ENCODE measurements around the gene PTPRD. TPM values are rescaled to one million over a fixed set of nuclear protein-coding genes. Genes with fewer than 3 reads are reported as not detected.

PTPRD gene
- total RNA-seq, 4 donors from 2014 or later, result 0.78 to 11.7 (median 1.6) TPM

DNA sequence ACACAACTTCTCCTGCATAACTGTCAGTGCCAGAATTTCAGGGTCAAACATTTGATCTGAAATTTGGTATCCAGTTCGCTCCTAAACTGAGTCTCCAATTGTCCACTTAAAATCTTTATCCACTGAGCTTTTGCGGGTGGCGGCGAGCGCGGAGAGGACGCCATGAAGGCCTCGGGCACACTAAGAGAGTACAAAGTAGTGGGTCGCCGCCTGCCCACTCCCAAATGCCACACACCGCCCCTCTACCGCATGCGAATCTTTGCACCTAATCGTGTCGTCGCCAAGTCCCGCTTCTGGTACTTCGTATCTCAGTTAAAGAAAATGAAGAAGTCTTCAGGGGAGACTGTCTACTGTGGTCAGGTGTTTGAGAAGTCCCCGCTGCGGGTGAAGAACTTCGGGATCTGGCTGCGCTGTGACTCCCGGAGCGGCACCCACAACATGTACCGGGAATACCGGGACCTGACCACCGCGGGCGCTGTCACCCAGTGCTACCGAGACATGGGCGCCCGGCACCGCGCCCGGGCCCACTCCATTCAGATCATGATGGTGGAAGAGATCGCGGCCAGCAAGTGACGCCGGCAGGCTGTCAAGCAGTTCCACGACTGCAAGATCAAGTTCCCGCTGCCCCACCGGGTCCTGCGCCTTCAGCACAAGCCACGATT, 1899.5 kb downstream of the PTPRD start:
- DNase-seq (no peak), ATAC-seq (no peak)
- H3K36me3 ChIP-seq, result no peaks in the 10 kb centered on the region
- no peaks in the 10 kb centered on the region for H3K27me3 ChIP-seq
- no peaks in the 10 kb centered on the region for H3K9me3 ChIP-seq
- H3K4me3 ChIP-seq, result no peak overlapping the region
- in situ Hi-C loops (cut with MboI; ENCODE audit: low sequenced_read_pairs in 4 of 4) (no loop called here), intact Hi-C loops (cut with DNase I; ENCODE audit: low total_unique reads) (no loop called here)
- no peaks in the 10 kb centered on the region for H3K4me1 ChIP-seq
- no peak overlapping the region for H3K27ac ChIP-seq
- TF ChIP-seq, protein P1, sequence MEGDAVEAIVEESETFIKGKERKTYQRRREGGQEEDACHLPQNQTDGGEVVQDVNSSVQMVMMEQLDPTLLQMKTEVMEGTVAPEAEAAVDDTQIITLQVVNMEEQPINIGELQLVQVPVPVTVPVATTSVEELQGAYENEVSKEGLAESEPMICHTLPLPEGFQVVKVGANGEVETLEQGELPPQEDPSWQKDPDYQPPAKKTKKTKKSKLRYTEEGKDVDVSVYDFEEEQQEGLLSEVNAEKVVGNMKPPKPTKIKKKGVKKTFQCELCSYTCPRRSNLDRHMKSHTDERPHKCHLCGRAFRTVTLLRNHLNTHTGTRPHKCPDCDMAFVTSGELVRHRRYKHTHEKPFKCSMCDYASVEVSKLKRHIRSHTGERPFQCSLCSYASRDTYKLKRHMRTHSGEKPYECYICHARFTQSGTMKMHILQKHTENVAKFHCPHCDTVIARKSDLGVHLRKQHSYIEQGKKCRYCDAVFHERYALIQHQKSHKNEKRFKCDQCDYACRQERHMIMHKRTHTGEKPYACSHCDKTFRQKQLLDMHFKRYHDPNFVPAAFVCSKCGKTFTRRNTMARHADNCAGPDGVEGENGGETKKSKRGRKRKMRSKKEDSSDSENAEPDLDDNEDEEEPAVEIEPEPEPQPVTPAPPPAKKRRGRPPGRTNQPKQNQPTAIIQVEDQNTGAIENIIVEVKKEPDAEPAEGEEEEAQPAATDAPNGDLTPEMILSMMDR (IDR thresholded peaks at IDR 0.05 in 4 of 5, conservative IDR thresholded peaks at IDR 0.05 in 1 of 5), result no peak

DNA sequence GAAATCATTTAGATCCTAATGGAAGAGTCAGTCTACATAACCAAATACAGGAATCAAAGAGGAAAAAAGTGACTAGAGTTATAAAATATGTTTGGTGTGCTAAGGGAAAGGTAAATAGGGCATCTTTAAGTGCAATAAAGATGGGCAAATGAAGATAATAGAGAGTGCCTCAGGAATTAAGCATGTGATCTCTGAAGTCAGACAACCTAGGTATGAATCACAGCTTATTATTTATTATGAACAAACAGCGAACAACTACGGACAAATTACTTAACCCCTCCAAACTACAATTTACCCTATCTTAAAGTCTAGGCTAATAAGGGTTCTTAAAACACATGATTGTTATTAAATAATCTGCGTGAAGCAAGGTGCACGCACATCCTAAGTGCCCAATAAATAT, 1903.1 kb downstream of the PTPRD start:
- no peaks in the 10 kb centered on the region for H3K9me3 ChIP-seq
- H3K4me1 ChIP-seq, result no peaks in the 10 kb centered on the region
- intact Hi-C loops (cut with DNase I; ENCODE audit: low total_unique reads), result no loop called here
- H3K27me3 ChIP-seq, result no peaks in the 10 kb centered on the region
- no peak overlapping the region for H3K27ac ChIP-seq
- no peak for ATAC-seq
- no peaks in the 10 kb centered on the region for H3K36me3 ChIP-seq
- H3K4me3 ChIP-seq, result no peak overlapping the region
- TF ChIP-seq, protein P1 (IDR thresholded peaks at IDR 0.05 in 4 of 5, conservative IDR thresholded peaks at IDR 0.05 in 1 of 5), result no peak
- no peak for TF ChIP-seq POLR2A (IDR thresholded peaks at IDR 0.05)
- in situ Hi-C loops (cut with MboI; ENCODE audit: low sequenced_read_pairs in 4 of 4), result no loop called here
- DNase-seq, result no peak

DNA sequence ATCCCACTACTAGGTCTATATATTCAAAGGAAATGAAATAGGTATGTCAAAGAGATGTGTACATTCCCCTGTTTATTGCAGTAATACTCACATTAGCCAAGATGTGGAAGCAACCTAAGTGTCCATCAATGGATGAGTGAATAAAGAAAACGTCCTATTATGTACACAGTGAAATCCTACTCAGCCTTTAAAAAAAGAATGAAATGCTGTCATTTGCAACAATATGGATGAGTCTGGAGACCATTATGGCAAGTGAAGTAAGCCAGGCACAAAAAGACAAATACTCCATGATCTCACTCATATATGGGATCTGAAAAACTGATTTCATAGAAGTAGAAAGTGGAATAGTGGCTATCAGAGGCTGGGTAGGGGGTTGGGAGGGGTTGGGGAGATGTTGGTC, 1904.1 kb downstream of the PTPRD start:
- Histone ChIP-seq H3K36me3 (no peaks in the 10 kb centered on the region), H3K9me3 (no peaks in the 10 kb centered on the region), H3K27me3 (no peaks in the 10 kb centered on the region), H3K4me1 (no peaks in the 10 kb centered on the region), H3K4me3 (no peak overlapping the region), H3K27ac (no peak overlapping the region)
- TF ChIP-seq POLR2A (IDR thresholded peaks at IDR 0.05), result no peak
- TF ChIP-seq, protein P1 (IDR thresholded peaks at IDR 0.05 in 4 of 5, conservative IDR thresholded peaks at IDR 0.05 in 1 of 5), result no peak
- no peak for ATAC-seq
- in situ Hi-C loops (cut with MboI; ENCODE audit: low sequenced_read_pairs in 4 of 4) (no loop called here), intact Hi-C loops (cut with DNase I; ENCODE audit: low total_unique reads) (no loop called here)
- DNase-seq, result no peak

DNA sequence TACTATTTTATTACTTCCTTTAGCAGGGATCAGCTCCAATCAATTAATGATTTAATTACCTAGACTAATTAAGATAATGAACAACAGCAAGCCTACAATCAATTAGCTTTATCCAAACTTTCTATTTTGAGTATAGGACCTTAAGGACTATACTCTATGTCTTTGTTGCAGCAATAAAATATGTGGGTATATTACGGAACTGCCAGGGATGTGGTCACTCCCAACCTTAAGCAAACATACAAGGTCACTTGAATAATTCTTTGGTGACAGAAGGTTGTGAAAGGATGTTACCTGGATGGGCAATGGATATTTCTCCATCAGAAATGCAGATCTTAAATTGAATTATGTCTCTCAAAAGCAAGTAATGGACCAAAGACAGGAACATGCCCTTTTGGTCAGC, 1905.8 kb downstream of the PTPRD start:
- Histone ChIP-seq H3K9me3 (no peaks in the 10 kb centered on the region), H3K4me1 (no peaks in the 10 kb centered on the region), H3K27me3 (no peaks in the 10 kb centered on the region), H3K36me3 (no peaks in the 10 kb centered on the region), H3K4me3 (no peak overlapping the region), H3K27ac (no peak overlapping the region)
- intact Hi-C loops (cut with DNase I; ENCODE audit: low total_unique reads), result no loop called here
- no peak for DNase-seq
- in situ Hi-C loops (cut with MboI; ENCODE audit: low sequenced_read_pairs in 4 of 4), result no loop called here
- no peak for ATAC-seq
- TF ChIP-seq POLR2A (IDR thresholded peaks at IDR 0.05), result no peak
- TF ChIP-seq, protein P1 (IDR thresholded peaks at IDR 0.05 in 4 of 5, conservative IDR thresholded peaks at IDR 0.05 in 1 of 5), result no peak

DNA sequence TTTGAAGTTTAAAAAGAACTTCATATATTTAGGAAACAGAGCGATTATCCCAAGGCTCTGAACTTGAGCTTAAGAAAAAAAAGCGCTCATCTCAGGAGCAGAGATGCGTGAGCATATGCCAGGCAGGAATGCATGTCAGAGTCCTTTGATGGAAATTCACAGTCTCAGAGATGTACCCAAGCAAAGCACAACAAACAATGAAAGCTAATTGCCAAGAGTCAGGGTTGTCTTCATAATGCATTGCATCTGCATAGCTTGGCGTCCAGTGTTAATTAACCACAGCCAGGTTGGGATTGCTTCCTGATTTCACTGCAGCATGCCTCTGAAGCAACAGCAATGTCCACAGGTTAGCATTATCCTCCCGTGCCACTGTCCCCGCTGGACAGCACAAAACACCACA, 1906.3 kb downstream of the PTPRD start:
- Histone ChIP-seq H3K27me3 (no peaks in the 10 kb centered on the region), H3K4me3 (no peak overlapping the region), H3K4me1 (no peaks in the 10 kb centered on the region), H3K9me3 (no peaks in the 10 kb centered on the region), H3K27ac (no peak overlapping the region), H3K36me3 (no peaks in the 10 kb centered on the region)
- no peak for TF ChIP-seq POLR2A (IDR thresholded peaks at IDR 0.05)
- TF ChIP-seq, protein P1 (IDR thresholded peaks at IDR 0.05 in 4 of 5, conservative IDR thresholded peaks at IDR 0.05 in 1 of 5), result no peak
- ATAC-seq (no peak), DNase-seq (no peak)
- in situ Hi-C loops (cut with MboI; ENCODE audit: low sequenced_read_pairs in 4 of 4), result no loop called here
- intact Hi-C loops (cut with DNase I; ENCODE audit: low total_unique reads), result no loop called here
